Activated CD4-positive, alpha-beta T cell treated with anti-CD3 and anti-CD28 coated beads, Interleukin-2, amount 50 U/mL, for 24 hours (primary cell): Measurements from ENCODE around the gene LAG3.
A peak's percentile ranks its signal among the peaks of the same experiment; 100 is the strongest.

Experiments
- DNase-seq, 2 donors: peaks; one replicate each; pipeline ENCODE4 v3.0.0-alpha.2; 2020; ENCODE audit warnings: low read depth in 1 of 2, low spot score in 1 of 2

The LAG3 gene

DNA sequence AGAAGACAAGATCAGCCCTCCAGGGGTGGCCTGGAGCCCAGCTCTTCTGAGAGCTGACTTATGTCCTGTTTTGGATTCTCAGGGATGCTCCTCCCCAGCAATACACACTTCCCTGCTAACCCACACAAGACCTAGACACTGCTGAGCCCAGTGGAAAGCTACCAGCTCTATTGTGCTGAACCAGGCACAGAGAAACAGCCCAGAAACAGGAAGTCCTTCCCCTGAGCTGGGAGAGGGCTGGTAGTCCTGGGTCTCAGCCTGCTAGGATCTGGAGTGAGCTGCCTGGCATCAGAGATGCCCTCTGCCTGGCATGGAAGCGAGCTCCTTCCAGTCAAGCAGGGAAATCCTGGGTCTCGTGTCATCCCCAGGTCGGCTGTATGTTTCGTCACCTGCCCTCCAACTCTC is 1.2 kb upstream of the LAG3 start:
- DNase-seq: no peak

DNA sequence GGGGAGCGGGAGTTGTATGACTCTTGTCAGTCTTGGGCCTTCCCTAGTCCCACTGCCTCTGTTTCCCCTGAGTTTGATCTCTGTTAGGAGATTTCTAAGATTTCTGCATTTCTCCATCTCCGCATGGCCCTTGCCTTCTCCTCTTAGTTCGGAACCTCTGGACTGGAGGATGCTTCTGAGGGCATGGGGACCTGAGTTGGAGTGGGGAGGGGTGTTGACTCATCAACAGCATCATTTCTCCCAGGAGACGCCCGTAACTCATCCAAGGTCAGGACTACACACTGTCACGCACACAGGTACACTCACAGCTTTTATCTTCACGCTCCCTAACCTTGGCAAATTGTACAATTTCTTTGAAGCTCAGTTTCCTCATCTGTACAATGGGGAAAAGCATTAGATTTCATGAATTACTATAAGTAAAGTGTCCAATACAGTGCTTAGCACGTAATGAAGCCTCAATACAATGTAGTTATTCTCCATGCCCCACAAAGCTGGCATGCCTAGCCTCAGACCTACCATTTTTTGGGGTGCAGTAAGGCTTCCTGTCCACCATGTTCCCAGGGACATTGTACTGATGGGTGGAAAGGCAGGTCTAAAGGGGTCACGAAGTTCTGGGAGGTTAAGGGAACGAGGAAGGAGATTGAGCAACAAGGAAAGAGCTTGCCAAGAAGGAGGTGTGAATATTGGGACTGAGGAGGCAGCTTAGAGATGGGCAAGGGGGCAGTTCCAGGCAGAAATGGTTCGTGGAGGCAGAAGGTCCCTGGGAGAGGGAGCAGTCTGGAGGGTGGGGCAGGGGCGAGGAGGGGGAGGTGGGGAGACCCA is 600 bp upstream of the LAG3 start:
- no peak for DNase-seq

DNA sequence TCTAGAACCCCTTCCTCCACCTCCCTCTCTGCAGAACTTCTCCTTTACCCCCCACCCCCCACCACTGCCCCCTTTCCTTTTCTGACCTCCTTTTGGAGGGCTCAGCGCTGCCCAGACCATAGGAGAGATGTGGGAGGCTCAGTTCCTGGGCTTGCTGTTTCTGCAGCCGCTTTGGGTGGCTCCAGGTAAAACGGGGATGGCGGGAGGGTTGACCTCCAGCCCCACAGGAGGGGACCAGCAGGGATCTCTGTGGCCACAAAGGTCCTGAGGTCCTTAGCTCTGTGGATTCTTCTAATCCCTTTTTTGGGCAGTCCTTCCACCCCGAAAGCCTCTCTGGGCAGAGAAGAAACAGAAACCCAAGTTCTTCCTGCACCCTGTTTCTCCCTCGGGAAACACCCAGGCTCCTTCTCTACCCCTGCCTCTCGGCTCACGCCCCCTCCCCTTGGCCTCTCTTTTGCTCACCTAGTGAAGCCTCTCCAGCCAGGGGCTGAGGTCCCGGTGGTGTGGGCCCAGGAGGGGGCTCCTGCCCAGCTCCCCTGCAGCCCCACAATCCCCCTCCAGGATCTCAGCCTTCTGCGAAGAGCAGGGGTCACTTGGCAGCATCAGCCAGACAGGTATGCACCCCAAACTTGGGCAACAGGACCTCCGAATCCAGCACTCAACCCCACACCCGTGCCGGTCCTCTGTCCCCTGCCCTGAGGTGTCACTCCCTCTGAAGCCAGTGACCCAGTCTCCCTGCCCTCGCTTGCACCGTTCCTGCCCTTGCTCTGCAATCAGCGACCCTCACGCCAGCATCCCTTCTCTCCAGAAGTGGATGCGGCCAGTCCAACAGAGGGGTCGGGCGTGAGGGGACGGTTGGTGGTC is 638 bp downstream of the LAG3 start:
- no peak for DNase-seq

DNA sequence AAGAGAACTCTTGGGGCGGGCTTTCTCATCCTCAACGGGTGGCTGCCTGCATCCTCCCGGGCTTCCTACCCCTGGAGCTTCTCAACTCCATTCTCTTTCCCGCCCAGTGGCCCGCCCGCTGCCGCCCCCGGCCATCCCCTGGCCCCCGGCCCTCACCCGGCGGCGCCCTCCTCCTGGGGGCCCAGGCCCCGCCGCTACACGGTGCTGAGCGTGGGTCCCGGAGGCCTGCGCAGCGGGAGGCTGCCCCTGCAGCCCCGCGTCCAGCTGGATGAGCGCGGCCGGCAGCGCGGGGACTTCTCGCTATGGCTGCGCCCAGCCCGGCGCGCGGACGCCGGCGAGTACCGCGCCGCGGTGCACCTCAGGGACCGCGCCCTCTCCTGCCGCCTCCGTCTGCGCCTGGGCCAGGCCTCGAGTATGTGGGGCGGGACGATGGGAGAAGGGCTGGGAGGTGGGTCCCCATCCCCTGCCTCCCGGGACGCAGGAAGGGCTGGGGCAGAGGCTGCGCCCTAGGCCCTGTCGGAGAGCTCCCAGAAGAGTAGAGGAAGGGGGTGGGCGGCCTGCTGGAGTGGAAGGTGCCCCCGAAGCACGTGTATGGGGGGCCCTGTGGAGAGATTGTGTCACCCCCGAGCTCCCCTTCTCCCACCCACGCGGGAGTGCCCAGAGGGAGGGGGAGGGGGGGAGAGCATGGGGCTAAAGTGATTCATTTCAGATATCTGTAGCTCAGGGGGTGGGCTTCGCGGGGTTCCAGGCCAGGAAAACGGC is 1.5 kb downstream of the LAG3 start:
- no peak for DNase-seq

DNA sequence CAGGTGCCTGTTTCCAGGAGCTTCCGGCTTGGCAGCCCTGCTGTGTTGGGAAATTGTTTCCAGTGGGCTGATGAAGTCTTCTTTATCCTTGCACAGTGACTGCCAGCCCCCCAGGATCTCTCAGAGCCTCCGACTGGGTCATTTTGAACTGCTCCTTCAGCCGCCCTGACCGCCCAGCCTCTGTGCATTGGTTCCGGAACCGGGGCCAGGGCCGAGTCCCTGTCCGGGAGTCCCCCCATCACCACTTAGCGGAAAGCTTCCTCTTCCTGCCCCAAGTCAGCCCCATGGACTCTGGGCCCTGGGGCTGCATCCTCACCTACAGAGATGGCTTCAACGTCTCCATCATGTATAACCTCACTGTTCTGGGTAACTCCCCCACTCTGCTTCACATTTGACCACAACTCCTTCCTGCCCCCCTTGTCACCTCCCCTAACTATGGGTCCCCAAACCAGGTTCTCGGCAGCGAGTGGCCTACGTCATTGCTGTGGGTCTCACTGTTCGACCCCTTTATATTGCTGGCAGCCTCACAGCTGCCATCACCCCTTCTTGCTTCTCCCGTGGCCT is 2.3 kb downstream of the LAG3 start:
- no peak for DNase-seq

DNA sequence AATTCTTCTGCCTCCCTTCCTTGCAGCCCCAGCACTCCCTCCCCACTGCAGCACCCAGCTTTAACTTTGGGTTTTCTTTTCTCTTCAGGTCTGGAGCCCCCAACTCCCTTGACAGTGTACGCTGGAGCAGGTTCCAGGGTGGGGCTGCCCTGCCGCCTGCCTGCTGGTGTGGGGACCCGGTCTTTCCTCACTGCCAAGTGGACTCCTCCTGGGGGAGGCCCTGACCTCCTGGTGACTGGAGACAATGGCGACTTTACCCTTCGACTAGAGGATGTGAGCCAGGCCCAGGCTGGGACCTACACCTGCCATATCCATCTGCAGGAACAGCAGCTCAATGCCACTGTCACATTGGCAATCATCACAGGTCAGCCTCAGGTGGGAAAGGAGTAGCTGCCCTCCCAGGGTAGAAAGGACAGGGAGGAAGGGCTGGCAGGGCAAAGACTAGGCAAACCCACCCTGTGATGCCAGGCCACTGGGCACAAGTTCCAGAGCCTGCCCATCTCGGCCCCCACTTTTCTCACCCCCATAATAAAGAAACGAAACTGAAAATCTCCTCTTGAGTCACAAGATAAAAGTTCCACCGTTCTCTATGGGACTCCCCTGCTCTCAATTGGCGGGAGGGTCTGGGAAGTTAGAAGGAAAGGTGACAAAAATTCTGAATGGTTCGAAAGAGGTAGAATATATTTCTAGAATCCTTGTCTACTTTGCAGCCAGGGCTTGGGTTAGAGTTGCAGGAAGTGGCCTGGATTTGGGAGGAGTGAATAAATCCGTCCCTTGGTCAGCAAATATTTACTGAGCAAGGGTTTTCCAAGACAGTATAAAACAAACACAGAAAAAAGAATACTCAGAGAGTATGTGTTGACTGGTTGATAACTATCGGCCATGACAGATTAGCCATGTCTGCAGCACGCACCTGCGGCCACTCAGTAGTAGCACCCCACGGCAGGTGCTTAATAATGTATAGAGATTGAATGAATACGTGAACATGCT is 3.2 kb downstream of the LAG3 start:
- DNase-seq: no peak

DNA sequence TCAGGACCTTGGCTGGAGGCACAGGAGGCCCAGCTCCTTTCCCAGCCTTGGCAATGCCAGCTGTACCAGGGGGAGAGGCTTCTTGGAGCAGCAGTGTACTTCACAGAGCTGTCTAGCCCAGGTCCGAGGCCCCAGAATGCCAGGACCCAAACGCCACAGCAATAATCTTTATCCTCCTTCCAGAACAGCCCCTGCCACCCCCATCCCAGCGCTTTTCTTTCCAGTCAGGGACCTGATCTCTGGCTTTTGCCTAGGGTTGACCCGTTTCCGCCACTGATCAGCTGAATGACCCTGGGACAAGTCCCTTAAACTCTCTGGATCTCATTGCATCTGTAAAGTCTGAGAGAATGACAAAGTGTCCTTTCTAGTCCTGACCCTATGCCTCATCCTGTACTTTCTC is 5.1 kb downstream of the LAG3 start:
- DNase-seq: no peak

DNA sequence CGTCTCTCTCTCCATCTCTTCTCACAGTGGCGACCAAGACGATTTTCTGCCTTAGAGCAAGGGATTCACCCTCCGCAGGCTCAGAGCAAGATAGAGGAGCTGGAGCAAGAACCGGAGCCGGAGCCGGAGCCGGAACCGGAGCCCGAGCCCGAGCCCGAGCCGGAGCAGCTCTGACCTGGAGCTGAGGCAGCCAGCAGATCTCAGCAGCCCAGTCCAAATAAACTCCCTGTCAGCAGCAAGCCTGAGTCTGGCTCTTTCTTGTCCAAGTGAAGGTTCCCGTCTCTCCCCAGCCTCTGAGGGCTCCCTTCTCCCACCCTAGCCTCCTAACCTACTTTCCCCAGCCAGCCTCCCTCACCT is 5.9 kb downstream of the LAG3 start:
- DNase-seq: no peak

DNA sequence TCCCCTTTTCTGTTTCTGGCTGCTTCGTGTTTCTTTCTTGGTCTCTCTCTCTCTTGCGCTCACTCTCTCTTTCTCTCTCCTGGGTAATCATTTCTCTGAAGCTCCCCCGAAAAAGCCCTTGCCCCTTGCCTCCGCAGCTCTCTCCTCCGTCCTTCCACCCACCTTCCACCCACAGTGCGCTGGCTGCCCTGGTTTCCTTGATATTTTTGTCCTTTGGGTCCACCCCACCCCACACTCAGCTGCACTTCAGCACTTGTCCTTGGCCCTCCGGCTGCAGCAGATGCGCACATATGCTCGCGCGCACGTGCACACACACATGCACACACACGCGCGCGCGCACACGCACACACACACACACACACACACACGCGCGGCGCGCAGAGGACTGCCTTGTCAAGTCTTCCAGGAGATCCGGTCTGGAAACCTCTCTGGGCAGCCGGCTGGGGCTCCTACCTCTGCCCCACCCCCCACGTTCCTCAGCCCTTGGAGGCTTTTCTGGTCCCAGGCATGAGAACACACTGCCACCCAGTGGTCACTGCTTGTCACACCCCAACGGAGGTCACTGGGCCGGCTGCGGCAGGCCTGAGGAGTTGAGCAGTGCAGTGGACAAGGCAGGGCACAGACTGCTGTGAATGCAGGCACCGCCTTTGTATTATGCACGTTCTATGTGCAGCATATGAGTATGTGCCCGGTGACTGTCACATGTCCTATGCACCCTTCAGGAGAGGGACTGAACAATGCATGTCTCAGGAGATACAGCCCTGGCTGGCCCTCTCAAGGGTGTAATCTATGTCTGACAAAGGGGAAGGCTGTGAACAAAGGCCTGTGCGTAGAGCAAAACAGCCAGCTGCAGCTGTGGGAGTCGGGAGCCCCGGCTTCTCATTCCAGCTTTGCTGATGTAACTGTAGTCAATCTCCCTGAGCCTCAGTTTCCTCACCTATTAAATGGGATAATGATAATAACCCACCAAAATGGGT is 6.5 kb downstream of the LAG3 start:
- peak; percentile 77 to 86 for DNase-seq

DNA sequence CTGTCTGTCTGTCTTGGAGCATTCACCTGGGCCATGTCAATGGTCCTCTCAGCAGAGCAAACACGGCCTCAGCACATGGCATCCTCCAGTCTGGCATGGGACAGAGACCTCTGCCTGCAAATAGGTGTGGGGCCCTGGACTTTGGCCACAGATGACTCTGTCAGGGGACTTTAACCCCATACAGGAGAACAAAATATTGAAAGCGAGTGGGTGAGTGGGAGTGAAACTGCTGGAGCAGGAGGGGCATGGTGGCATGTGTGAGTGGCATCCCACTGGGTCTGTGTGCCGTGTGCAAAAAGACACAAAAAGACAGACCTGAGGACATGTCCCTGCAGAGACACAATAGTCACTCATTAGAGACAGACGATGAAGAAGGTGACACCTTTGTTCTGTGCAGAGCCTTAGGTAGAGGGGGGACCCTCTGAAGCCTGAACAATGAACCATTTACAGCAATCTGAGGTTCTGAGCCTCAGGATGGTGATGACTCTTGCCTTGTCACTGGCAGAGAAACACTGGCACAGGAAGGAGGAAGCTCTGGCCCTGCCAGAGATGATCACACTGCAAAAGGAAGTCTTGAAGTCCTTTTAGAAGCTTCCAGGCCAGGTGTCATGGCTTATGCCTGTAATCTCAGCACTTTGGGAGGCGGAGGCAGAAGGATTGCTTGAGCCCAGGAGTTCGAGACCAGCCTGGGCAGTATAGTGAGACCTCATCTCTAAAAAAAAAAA is 7.5 kb downstream of the LAG3 start:
- no peak for DNase-seq

DNA sequence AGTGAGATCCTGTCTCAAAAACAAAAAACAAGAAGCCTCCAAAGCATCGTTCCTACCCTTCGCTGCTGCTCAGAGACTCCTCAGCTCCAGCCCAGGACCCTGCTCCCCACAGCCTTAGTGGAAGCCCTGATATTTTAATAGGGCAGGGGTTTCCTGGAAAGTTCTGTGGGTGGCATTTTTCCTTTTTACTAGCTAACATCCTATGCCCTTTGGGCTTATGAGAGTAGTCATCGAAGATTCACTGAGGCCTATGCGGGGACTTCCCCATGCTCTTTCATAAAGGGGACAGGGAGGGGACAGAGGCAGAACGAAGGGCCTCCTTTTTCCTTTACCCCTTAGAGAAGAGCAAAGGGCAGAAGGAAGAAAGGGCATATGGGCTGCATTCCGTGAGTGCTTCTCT is 8.3 kb downstream of the LAG3 start:
- no peak for DNase-seq

DNA sequence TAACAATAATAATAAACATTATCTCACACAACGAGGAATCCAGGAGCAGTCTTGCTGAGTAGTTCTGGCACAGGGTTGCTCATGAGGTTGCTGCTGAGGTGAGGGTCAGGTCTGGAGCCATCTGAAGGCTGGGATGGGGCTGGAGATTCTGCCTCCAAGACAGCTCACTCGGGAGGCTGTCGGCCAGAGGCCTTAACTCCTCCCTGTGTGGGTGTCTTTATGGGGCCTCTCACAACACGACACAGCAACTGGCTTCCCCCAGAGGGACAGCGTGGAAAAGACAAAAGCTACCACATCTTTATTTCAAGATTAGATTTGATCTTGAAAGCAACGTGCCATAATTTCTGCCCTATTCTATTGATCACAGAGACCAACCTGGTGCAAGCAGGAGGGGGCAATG is 9.8 kb downstream of the LAG3 start:
- no peak for DNase-seq

DNA sequence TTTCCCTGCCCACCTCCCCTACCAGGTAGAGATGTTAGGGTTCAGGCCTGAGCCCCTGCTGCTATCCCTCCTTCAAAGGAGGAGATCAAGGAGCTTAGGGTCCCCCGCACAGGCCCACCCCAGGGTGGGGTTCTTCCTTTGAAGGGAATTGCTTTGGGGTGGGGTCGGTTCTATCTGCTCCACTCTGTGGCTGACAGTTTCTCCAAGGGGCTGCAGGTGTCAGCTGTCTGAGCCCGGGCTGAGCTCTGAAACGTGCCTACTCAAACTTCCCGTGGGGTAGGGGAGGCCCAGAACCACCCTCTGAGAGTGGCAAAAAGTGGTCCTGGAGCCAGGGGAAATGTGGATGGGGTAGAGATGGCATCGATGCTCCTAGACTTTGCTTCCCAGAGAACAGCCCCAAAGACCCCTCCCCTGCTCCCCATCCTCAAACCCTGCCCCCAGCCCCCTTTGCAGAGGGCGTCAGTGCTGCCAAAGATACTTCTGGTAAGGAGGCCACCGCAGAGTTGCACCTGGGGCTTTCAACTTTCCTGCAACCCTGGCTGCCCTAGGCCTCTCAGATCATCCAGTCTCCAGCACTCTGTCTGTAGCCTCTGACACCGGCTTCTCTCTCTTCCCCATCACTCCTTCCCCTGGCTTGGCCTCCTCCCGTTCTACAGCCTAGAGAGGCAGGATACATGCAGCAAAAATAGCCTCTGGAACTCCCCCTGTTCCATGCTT is 10.7 kb downstream of the LAG3 start:
- DNase-seq: no peak

DNA sequence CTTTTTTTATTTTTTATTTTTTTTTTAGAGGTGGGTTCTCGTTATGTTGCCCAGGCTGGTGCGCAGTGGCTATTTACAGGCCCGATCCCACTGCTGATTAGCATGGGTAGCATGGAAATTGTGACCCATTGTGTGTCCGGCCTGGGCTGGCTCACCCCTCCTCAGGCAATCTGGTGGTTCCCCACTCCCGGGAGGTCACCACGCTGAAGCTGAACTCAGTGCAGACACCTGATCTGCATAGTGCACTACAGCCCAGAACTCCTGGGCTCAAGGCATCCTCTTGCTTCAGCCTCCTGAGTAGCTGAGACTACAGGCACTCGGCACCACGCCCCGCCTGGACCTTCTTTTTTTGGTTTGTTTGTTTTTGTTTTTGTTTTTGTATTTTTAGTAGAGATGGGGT is 11.5 kb downstream of the LAG3 start:
- no peak for DNase-seq

DNA sequence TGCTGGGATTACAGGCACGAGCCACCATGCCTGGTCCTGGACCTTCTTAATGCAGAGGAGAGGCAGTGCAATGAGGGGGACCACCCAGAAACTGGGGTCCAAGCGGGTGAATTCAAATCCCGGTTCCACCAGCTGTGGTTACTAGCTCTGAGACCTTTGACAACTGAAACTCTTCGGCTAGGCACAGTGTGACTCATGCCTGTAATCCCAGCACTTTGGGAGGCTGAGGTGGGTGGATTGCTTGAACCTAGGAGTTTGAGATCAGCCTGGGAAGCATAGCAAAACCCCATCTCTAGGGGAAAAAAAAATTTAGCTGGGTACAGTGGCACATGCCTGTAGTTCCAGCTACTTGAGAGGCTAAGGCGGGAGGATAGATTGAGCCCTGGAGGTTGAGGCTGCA is 12.0 kb downstream of the LAG3 start:
- no peak for DNase-seq

DNA sequence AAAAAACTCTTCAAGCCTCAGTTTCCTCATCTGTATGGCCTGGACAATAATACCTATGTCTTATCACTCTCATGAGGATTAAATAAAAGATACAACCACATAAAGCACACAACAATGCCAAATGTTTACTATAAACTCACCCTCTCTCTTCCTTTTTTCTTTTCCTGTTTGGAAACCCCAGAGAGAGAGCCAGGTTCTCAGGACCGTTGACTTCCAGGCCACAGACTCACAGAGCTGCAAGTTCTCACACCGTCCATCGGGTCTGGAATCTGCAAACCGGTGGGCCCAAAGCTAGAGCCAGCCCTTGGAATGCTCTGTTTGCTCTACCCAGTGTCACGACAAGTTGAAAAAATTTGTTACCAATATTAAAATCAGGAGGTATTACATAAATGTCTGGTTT is 12.4 kb downstream of the LAG3 start:
- DNase-seq: no peak

DNA sequence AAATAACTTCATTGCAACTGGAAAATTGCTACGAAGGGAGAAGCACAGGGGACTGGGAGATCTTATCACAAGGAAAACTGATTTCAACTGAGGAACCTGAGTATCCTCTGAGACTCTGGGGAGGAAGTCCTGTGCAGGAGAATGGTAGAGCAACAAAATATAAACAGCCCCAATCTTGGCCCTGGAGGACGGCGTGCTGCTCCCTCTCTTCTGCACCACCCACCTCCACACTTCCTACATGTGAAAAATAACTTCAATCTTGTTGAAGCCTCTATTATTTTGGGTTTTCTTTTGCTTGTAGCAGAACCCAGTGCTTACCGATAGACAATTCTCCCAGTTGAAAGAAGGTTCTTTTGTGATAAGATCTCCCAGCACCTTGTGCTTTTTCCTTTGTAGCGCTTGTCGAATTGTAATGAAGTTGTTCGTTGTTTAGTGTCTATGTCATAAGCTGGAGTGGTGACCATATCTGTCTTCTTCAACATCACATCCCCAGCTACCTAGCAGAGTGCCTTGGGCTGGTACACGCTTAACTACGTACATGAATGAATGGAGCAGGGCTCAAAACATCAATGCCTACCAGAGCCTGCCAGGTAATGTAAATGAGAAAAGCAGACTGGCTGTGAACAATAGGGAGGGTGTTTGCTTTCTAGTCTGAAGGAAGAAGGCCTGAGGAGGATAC is 14.2 kb downstream of the LAG3 start:
- no peak for DNase-seq
